Measurements from ENCODE around the gene KLHDC7A. TPM values are rescaled to one million over a fixed set of nuclear protein-coding genes. Genes with fewer than 3 reads are reported as not detected.

Gene KLHDC7A
- total and polyA plus RNA-seq, 2 of the 4 experiments (the other 2 are of a cell fraction): not detected

DNA sequence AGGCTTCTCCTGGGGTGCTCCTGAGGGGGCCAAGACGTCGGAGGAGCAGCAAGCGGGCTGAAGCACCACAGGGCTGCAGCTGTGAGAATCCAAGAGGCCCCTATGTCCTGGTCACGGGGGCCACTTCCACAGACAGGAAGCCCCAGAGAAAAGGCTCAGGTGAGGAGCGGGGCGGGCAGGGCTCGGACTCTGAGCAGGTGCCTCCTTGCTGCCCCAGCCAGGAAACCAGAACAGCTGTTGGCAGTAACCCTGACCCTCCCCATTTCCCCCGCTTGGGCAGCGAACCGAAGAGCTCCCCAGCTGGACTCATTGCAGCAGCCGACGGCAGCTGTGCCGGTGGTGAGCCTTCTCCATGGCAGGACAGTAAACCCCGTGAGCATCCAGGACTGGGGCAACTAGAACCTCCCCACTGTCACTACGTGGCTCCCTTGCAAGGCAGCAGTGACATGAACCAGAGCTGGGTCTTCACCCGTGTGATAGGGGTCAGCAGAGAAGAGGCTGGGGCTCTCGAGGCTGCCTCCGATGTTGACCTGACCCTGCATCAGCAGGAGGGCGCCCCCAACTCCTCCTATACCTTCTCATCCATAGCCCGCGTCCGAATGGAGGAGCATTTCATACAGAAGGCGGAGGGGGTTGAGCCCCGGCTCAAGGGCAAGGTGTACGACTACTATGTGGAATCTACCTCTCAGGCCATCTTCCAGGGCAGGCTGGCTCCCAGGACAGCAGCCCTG lies 625 bp downstream of the KLHDC7A start:
- dilution Hi-C loops (cut with HindIII; ENCODE audit: low sequenced_read_pairs, unreplicated experiment) (no loop called here), in situ Hi-C loops (cut with MboI; ENCODE audit: low sequenced_read_pairs) (no loop called here), intact Hi-C loops (cut with micrococcal nuclease) (no loop called here)
- H3K27ac ChIP-seq (ENCODE audit: insufficient read depth, low read length): no peak overlapping the region
- H3K4me2 ChIP-seq (ENCODE audit: low read depth, low read length): no peak overlapping the region
- H2BK120ac ChIP-seq (ENCODE audit: low read depth, low read length): no peak overlapping the region
- no peak overlapping the region for H2AK9ac ChIP-seq (replicated peaks; ENCODE audit: low read depth, low read length, poor library complexity)
- H3K9me3 ChIP-seq (ENCODE audit: control insufficient read depth, insufficient read depth, low read length): peaks cover 35% of the 10 kb centered on the region
- no peak overlapping the region for H4K8ac ChIP-seq (ENCODE audit: low read depth in 2 of 2, low read length in 2 of 2)
- H3K4ac ChIP-seq (ENCODE audit: low read depth, low read length): no peak overlapping the region
- H4K91ac ChIP-seq (ENCODE audit: insufficient read depth, low read depth, low read length): no peak overlapping the region
- no peak overlapping the region for H3K56ac ChIP-seq (ENCODE audit: extremely low read depth, insufficient read depth, low read length)
- POLR2A ChIA-PET (ENCODE audit: unreplicated experiment): no interaction called here
- H3K79me1 ChIP-seq (ENCODE audit: low read depth in 1 of 2, low read length in 2 of 2): no peaks in the 10 kb centered on the region
- H3K9ac ChIP-seq (ENCODE audit: low read depth, low read length): no peak overlapping the region
- DNase-seq: no peak
- H3K36me3 ChIP-seq (ENCODE audit: control insufficient read depth, insufficient read depth, low read length): no peaks in the 10 kb centered on the region
- H3K4me3 ChIP-seq (ENCODE audit: insufficient read depth, low read depth, low read length): no peak overlapping the region
- H2AK5ac ChIP-seq (ENCODE audit: low read depth, low read length): no peak overlapping the region
- H2BK5ac ChIP-seq (ENCODE audit: low read depth, low read length, poor library complexity, severe bottlenecking): no peak overlapping the region
- no peaks in the 10 kb centered on the region for H3K27me3 ChIP-seq (ENCODE audit: control insufficient read depth, insufficient read depth, low read length)
- CTCF ChIA-PET: interaction anchor here (0.8 kb wide), 1 partner anchor 39 kb away, joined by 3 read pairs; no protein-coding TSS in a partner anchor
- no peak overlapping the region for H3K14ac ChIP-seq (replicated peaks; ENCODE audit: low read depth, low read length)
- no peak overlapping the region for H4K5ac ChIP-seq (ENCODE audit: low read depth, low read length)
- H4K20me1 ChIP-seq (ENCODE audit: insufficient read depth, low read length): no peaks in the 10 kb centered on the region
- no peaks in the 10 kb centered on the region for H3K9me1 ChIP-seq (ENCODE audit: insufficient read depth, low read length)
- H2AFZ ChIP-seq (replicated peaks; ENCODE audit: low read length, poor library complexity): no peak overlapping the region
- no peak overlapping the region for H2BK20ac ChIP-seq (ENCODE audit: low read depth, low read length)
- WGBS, 2 experiments (ENCODE audit: extremely low coverage in 2 of 2, insufficient read length in 1 of 2): 60% methylated on average over 6 of the region's 25 CpGs; no CpG with 5 or more reads in 1 of the 2 experiments
- no TSS peak for BruUV-seq (replicated peaks)
- no peak overlapping the region for H2BK15ac ChIP-seq (ENCODE audit: low read depth, low read length)
- no peak for ATAC-seq (ENCODE audit: low read depth)
- TF ChIP-seq BHLHE40 (IDR thresholded peaks at IDR 0.05; ENCODE audit: low read depth, low read length): no peak
- no peak overlapping the region for H3K23ac ChIP-seq (ENCODE audit: low read depth, low read length)
- H3K4me1 ChIP-seq (ENCODE audit: control insufficient read depth, insufficient read depth, low read length): no peaks in the 10 kb centered on the region
- no peak overlapping the region for H3K18ac ChIP-seq (ENCODE audit: low read depth, low read length)

Data from IMR-90 (cell line).